Upper lobe of left lung (tissue), 4 donors: Measurements from ENCODE around the gene HSPG2.

Source experiments
- CTCF ChIP-seq, 6 experiments: fragments of 450-650 bp in 4 of 6; fragments of 200-600 bp in 2 of 6; sonication (generic) in 2 of 6; IDR thresholded peaks; one replicate each; pipeline ENCODE4 v1.5.1; 2016 to 2019; ENCODE audit warnings: antibody characterized with exemption in 6 of 6
- EP300 ChIP-seq, 4 donors: sonication (generic); formaldehyde crosslinking; IDR thresholded peaks; one replicate each; pipeline ENCODE4 v1.5.1; 2017; ENCODE audit warnings: antibody characterized with exemption in 4 of 4, control low read depth in 2 of 4
- POLR2A ChIP-seq, 4 donors: fragments of 450-650 bp; IDR thresholded peaks; one replicate each; pipeline ENCODE4 v1.5.1; 2016 to 2017; ENCODE audit warnings: antibody characterized with exemption in 4 of 4, mild to moderate bottlenecking in 2 of 4
- POLR2AphosphoS5 ChIP-seq, 2 donors: sonication (generic); formaldehyde crosslinking; IDR thresholded peaks; one replicate each; pipeline ENCODE4 v1.5.1; 2017; ENCODE audit warnings: antibody characterized with exemption in 2 of 2

- TF ChIP-seq CTCF (IDR thresholded peaks at IDR 0.05) (no peak), POLR2A (IDR thresholded peaks at IDR 0.05) (no peak), EP300 (IDR thresholded peaks at IDR 0.05) (no peak), POLR2AphosphoS5 (IDR thresholded peaks at IDR 0.05) (no peak)
These were observed 46.0 kb downstream of the HSPG2 start for GRCh38 chr1:21891081-21891480.
